Measurements from ENCODE around the gene FADS6.

Gene FADS6

GRCh38 chr17:74863420-74864296 lies 29.8 kb downstream of the FADS6 start:
- no peak for DNase-seq (ENCODE audit: low read depth, low spot score)
- no peak overlapping the region for H3K4me3 ChIP-seq (ENCODE audit: low read depth, low read length)
- in situ Hi-C loops (cut with HindIII; ENCODE audit: low sequenced_read_pairs), result no loop called here
- no peak for TF ChIP-seq CTCF (IDR thresholded peaks at IDR 0.05; ENCODE audit: low read depth, low read length)

GRCh38 chr17:74862919-74863318 lies 30.5 kb downstream of the FADS6 start:
- in situ Hi-C loops (cut with HindIII; ENCODE audit: low sequenced_read_pairs), result no loop called here
- no peak overlapping the region for H3K4me3 ChIP-seq (ENCODE audit: low read depth, low read length)
- TF ChIP-seq CTCF (IDR thresholded peaks at IDR 0.05; ENCODE audit: low read depth, low read length), result no peak
- DNase-seq (ENCODE audit: low read depth, low spot score), result no peak

- peak; percentile 33 for DNase-seq (ENCODE audit: low read depth, low spot score)
- peak; percentile 79 for TF ChIP-seq CTCF (IDR thresholded peaks at IDR 0.05; ENCODE audit: low read depth, low read length)
- in situ Hi-C loops (cut with HindIII; ENCODE audit: low sequenced_read_pairs), result no loop called here
- H3K4me3 ChIP-seq (ENCODE audit: low read depth, low read length), result no peak overlapping the region
These were observed 31.1 kb downstream of the FADS6 start for GRCh38 chr17:74862108-74862901.

GRCh38 chr17:74861662-74862107 lies 31.7 kb downstream of the FADS6 start:
- in situ Hi-C loops (cut with HindIII; ENCODE audit: low sequenced_read_pairs), result no loop called here
- TF ChIP-seq CTCF (IDR thresholded peaks at IDR 0.05; ENCODE audit: low read depth, low read length), result no peak
- no peak for DNase-seq (ENCODE audit: low read depth, low spot score)
- no peak overlapping the region for H3K4me3 ChIP-seq (ENCODE audit: low read depth, low read length)

GRCh38 chr17:74860872-74861661 lies 32.4 kb downstream of the FADS6 start:
- no peak for DNase-seq (ENCODE audit: low read depth, low spot score)
- H3K4me3 ChIP-seq (ENCODE audit: low read depth, low read length), result no peak overlapping the region
- no peak for TF ChIP-seq CTCF (IDR thresholded peaks at IDR 0.05; ENCODE audit: low read depth, low read length)
- in situ Hi-C loops (cut with HindIII; ENCODE audit: low sequenced_read_pairs), result no loop called here

- no peak for TF ChIP-seq CTCF (IDR thresholded peaks at IDR 0.05; ENCODE audit: low read depth, low read length)
- H3K4me3 ChIP-seq (ENCODE audit: low read depth, low read length), result no peak overlapping the region
- no peak for DNase-seq (ENCODE audit: low read depth, low spot score)
- in situ Hi-C loops (cut with HindIII; ENCODE audit: low sequenced_read_pairs), result no loop called here
These were observed 33.1 kb downstream of the FADS6 start for GRCh38 chr17:74860229-74860871.

All from astrocyte of the spinal cord (primary cell).